A673 (cell line): ENCODE measurements around the gene SPATA31C1.
"Not testable (repeated sequence)": the region's sequence is repeated elsewhere in the genome, so short reads cannot be mapped to it uniquely, and the experiment has no call there.

Experiments
- CTCF ChIP-seq: fragments of 300-800, 200-600 bp; sonication (generic); conservative IDR thresholded peaks from 2 replicates; pipeline ENCODE4 v1.5.1; 2017; ENCODE audit warnings: low read depth, mild to moderate bottlenecking, antibody characterized with exemption, low read length, moderate library complexity, mixed read lengths
- EZH2 ChIP-seq: fragments of 200-600 bp; sonication (generic); IDR thresholded peaks from 2 replicates; pipeline ENCODE4 v1.6.1; 2017; ENCODE audit warnings: borderline replicate concordance, low read depth, mild to moderate bottlenecking, mixed read lengths, antibody characterized with exemption, low read length; ENCODE audit not compliant: poor library complexity, severe bottlenecking

GRCh38 chr9:87921561-87921960 is 3.8 kb downstream of the SPATA31C1 start:
- TF ChIP-seq CTCF, EZH2: not testable (repeated sequence)
